Hematopoietic multipotent progenitor cell treated with erythropoietin and hydrocortisone succinate and interleukin-3 and kit ligand, for 8 days (in vitro differentiated cells): ENCODE data around the gene ACOX3.

Source experiments
- DNase-seq: peaks from one replicate; pipeline ENCODE4 v3.0.0-alpha.2; 2015

ACOX3 gene

DNA sequence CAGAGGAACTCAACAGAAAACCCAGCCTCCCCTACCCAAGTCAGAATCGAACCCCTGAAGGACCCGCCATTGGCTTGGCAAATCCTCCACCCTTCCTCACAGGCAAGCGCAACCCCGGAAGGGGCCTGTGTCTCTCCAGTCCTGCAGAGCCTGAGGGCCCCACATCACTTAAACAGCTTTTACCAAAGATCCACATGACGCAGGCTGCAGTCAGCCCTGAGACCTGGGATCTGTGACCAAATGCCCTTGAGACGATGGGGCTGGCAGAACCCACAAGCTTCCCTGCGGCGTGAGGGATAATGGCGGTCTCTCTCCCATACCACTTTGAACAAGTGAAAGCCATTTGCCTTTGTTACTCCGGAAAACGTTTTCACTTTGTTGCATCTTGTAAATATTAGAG, 54.9 kb downstream of the ACOX3 start:
- DNase-seq: no peak

GRCh38 chr4:8385106-8385505, 55.4 kb downstream of the ACOX3 start:
- no peak for DNase-seq

GRCh38 chr4:8384397-8385060, 56.0 kb downstream of the ACOX3 start:
- DNase-seq: no peak

DNA sequence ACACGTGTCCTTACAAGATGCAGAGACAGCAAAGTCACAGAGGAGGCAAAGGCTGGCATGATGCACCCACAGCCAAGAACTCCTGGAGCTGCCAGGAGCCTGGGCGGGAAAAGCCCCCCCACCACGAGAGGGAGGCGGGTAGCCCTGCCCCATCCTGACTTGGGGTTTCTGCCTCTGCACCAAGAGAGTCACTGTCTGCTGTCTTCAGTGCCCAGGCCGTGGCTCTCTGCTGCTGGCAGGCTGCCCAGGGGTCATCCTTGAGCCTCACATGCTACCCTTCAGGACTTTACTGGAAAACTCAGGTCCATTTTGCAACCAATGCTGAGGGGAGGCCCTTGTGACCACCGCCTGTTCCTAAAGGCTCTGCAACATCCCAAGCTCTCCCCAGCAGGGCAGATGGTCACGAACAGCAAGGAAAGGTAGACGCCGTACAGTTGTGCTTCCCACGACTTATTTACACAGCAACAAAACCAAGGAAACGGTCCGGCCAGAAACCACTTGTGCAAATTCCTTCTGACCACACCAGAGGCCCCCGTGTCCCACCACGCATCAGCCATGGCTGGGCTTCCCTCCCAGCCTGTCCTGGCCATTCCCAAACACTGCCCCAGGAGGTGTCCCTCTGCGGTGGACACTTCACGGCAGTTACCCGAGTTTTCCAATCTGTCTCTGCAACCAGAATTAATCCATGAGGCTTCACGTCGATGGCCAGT, 56.9 kb downstream of the ACOX3 start:
- DNase-seq: no peak

GRCh38 chr4:8383016-8383415, 57.5 kb downstream of the ACOX3 start:
- DNase-seq: no peak

DNA sequence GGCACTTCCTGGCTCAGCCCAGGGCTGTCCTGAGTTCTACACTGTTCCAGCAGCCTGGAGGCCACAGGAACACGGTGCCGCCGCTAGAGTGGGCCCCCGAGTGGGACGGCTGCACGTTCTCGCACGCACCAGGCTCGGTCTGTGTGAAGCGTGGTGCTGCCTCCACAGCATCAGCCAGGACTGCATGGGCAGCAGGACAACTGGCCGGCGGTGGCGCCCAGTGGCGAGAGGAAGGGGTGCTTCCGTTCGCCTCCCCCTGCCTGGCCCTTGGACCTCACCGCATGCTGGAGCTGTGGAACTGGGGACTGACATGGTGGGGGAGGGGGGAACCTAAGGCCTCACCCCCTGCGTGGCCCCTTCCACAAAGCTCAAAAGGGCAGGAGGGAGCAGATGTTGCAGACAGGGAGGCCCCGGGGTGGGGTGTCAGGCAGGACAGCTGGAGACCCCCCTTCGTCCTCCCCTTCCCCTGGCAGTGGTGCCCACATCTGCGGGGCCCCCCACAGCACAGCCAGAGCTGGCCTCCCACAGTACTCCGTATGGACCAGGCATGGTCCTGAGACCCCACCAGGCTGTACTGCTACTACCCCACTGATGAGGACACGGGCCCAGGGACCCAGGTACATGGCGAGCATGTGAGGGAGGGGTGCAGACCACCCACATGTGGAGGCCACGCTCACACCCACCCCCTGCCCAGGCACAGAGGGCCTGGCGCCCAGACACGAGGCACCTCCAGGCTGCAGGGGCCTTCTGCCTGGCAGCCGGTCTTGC, 58.5 kb downstream of the ACOX3 start:
- no peak for DNase-seq

DNA sequence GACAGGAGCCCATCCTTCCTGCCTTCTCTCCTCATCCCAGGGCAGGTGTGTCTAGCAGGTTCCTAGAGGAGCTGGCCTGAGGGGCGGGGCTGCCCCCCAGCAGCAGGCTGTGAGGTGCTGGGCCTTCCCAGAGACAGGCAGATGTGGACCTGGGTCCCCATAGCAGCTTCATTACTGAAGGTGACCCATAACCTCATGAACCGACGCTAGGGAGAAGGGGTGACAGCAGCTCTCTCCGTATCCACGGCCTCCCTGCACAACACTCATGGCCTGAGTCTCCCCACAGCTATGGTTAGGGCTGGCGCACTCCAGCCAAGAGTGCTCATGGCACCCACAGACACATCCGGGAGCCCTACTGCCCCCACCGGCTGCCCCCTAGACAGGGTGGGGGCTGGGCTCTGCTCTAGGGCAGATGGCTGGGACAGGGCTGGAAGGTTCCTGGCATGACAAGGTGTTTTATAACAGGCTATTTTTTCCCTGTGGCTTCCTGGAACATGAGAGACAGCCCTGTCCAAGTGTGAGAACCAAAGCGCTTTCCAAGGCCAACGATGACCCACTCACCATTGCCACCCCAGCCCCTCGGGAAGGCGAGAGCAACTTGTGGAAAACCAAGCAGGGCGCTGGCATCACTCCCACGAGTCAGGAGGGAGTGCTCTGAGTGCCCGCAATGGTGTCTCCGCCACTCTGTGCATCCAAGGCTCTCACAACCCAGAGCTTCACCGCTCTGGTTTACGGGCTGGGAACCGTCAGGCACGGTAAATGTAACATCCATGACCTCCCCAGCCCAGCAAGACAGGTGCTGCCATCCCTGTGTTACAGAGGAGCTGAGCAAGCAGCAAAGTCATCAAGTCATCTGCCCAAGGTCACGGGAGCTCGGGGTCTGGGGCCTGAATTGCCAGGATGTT, 59.8 kb downstream of the ACOX3 start:
- DNase-seq: no peak

- DNase-seq: no peak
Measured at GRCh38 chr4:8379771-8380170, 60.8 kb downstream of the ACOX3 start.

GRCh38 chr4:8379281-8379680, 61.2 kb downstream of the ACOX3 start:
- DNase-seq: no peak

GRCh38 chr4:8378776-8379175, 61.7 kb downstream of the ACOX3 start:
- no peak for DNase-seq

DNA sequence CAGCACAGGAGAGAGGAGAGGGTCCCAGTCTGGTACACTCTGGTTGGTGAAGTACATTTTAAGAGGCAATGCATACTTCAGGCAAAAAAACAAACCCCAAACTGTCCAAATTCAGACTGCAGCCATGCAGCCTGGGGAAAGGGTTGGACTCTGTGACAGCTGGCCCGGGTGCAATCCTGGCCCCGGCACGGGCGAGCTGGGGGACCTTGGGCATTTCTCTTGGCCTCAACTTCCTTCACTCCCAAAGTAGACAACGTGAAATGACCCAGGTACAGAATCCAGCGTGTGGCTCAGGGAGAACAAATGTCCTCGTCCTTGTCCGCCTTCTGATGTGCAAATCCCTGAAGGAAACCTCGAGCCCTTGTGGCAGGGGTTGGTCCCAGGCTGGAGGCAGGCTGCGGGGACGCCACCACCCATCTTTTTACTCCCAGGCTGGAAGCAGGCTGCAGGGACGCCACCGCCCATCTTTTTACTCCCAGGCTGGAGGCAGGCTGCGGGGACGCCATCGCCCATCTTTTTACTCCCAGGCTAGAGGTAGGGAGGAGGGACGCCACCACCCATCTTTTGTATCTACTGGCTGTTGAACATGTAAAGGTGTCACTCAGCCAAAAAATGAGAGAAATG, 62.3 kb downstream of the ACOX3 start:
- no peak for DNase-seq

DNA sequence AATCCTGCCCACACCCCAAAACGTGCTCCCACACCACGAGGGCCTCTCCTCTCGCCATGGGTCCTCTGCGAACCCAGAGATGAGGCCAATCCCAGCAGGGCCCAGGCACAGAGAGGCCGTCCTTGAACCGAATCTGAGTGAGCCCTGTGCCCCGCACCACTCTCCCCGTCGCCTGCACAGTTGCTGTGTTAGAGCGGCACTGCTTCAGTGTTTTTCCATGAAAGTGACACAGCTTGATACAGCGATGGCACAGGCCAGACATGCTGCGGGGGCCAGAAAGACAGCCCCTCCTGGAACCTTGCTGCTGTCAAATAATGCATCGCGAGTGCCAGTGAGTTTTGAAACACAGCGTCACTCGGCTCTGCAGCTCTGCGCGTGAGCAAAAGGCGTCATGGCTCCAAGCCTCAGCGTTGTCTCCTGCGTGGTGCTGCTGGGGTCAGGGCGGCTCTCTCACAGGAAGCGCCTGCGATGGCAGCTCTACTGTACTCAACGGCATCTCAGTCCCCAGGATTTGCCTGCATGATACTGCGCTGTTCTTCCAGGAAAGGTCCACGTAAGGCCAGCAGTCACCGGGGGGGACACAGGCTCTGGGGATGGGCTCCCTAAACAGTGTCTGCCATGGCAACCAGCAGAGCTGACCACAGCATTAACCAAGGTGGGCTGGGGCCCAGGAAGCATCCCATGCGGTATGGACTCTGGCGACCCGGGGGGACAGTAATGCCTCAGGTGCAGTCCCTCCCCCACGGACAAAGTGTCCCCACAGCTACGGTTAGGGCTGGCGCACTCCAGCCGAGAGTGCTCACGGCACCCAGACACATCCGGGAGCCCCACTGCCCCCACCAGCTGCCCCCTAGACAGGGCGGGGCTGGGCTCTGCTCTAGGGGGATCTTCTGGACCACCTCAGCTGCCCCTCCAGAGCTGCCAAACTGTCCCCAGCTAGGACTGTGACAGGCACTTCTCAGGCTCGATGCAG, 63.1 kb downstream of the ACOX3 start:
- no peak for DNase-seq

DNA sequence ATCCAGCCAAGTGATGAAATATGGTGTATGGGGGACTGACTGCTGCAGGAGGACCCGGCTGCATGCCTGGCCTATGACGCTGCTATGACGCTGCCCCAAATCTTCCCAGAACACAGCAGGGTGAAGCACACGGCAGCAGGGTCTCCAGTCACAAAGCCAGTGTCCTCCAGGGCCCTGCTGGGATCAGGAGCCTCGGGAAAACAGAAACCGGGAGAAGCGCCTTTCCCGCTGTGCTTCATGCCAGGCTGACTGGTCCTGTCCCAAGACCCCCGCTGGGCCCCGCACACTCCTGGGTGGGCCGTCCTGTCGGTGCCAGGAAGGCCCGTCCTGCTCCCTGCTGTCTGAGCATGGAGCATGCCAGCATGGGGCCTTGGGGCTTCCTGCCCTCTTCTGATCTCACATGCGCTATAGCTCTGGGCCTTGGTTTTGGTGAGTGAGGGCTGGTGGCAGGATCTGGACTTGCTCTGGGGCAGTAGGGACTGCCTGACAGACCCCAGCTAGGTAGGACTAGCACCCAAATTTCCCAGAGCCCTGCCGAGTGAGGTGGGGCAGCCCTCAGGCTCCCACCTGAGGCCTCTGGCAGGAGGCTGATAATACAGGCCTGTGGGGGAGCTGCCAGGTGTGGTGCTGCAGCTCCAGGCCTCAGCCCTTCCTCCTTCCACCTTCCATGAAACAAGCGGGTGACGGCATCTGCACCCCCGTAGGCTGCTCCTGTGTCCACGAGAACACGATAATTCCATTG, 64.0 kb downstream of the ACOX3 start:
- DNase-seq: no peak

GRCh38 chr4:8374851-8375649, 65.5 kb downstream of the ACOX3 start:
- DNase-seq: no peak

- DNase-seq: no peak
Measured at GRCh38 chr4:8373973-8374545, 66.5 kb downstream of the ACOX3 start.

- no peak for DNase-seq
Measured at GRCh38 chr4:8373270-8373972, 67.1 kb downstream of the ACOX3 start.

DNA sequence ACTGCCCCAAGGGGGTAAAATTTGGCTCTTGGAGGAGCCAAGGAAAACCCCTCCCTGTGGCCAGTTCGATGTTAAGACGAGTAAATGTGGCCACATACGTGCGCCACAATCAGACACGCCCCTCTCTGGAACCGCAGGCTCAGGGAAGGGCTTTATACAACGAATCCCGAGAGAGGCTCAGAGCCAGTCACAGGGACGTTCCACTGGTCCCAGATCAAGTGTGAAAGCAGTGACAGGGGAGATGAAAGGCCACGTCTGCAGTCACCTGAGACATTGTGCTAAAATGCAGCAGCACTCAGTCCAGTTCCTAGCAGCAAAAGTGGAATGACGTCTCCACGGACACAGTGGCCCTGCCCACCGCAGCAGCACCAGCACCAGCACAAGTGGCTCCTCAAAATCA, 68.0 kb downstream of the ACOX3 start:
- no peak for DNase-seq

- no peak for DNase-seq
Measured at GRCh38 chr4:8371596-8371995, 68.9 kb downstream of the ACOX3 start.
